Stimulated activated CD8-positive, alpha-beta memory T cell treated with anti-CD3 and anti-CD28 coated beads, Interleukin-4, amount 100 ng/mL, for 1 hour (primary cell): ENCODE measurements around the gene TAC3.
"Not testable (repeated sequence)": the region's sequence is repeated elsewhere in the genome, so short reads cannot be mapped to it uniquely, and the experiment has no call there.

Source experiments
- DNase-seq, 2 donors: peaks; one replicate each; pipeline ENCODE4 v3.0.0-alpha.2; 2020; ENCODE audit warnings: low read depth in 2 of 2, low spot score in 1 of 2

TAC3 gene

GRCh38 chr12:57016348-57016747 lies at the start of gene TAC3:
Gene TAC3 (minus strand): TSS chr12:57016529. CDS start chr12:57015797, 732 bp downstream.
- no peak for DNase-seq

GRCh38 chr12:57063991-57064685 lies 47.8 kb upstream of the TAC3 start:
- no peak for DNase-seq

GRCh38 chr12:57058454-57058853 lies 42.1 kb upstream of the TAC3 start:
- DNase-seq = no peak

- DNase-seq = no peak
Observed at GRCh38 chr12:57057067-57057751, 40.9 kb upstream of the TAC3 start.

- DNase-seq = no peak
Observed at GRCh38 chr12:57055824-57056223, 39.5 kb upstream of the TAC3 start.

- DNase-seq = not testable (repeated sequence)
Observed at GRCh38 chr12:57053901-57054300, 37.6 kb upstream of the TAC3 start.

- DNase-seq = not testable (repeated sequence)
Observed at GRCh38 chr12:57053146-57053545, 36.8 kb upstream of the TAC3 start.

GRCh38 chr12:57051011-57051410 lies 34.7 kb upstream of the TAC3 start:
- DNase-seq = no peak

GRCh38 chr12:57049890-57050289 lies 33.6 kb upstream of the TAC3 start, which contains the start of gene MYO1A:
Gene MYO1A (minus strand): TSS chr12:57050129. CDS start chr12:57048323, 1,806 bp downstream.
- no peak for DNase-seq

- no peak for DNase-seq
Observed at GRCh38 chr12:57049119-57049446, 32.8 kb upstream of the TAC3 start.

GRCh38 chr12:57048423-57049118 lies 32.2 kb upstream of the TAC3 start:
- no peak for DNase-seq

GRCh38 chr12:57047981-57048380 lies 31.7 kb upstream of the TAC3 start:
- DNase-seq = no peak

GRCh38 chr12:57046947-57047890 lies 30.9 kb upstream of the TAC3 start:
- no peak for DNase-seq

- no peak for DNase-seq
Observed at GRCh38 chr12:57046086-57046791, 29.9 kb upstream of the TAC3 start.

GRCh38 chr12:57044889-57045288 lies 28.6 kb upstream of the TAC3 start:
- DNase-seq = no peak

GRCh38 chr12:57044468-57044867 lies 28.1 kb upstream of the TAC3 start:
- no peak for DNase-seq

GRCh38 chr12:57042695-57043094 lies 26.4 kb upstream of the TAC3 start:
- no peak for DNase-seq

- DNase-seq = no peak
Observed at GRCh38 chr12:57040750-57041149, 24.4 kb upstream of the TAC3 start.

GRCh38 chr12:57040211-57040610 lies 23.9 kb upstream of the TAC3 start:
- no peak for DNase-seq

GRCh38 chr12:57039016-57039798 lies 22.9 kb upstream of the TAC3 start:
- DNase-seq = no peak
